Measurements from ENCODE around the gene ROR1.

The ROR1 gene

DNA sequence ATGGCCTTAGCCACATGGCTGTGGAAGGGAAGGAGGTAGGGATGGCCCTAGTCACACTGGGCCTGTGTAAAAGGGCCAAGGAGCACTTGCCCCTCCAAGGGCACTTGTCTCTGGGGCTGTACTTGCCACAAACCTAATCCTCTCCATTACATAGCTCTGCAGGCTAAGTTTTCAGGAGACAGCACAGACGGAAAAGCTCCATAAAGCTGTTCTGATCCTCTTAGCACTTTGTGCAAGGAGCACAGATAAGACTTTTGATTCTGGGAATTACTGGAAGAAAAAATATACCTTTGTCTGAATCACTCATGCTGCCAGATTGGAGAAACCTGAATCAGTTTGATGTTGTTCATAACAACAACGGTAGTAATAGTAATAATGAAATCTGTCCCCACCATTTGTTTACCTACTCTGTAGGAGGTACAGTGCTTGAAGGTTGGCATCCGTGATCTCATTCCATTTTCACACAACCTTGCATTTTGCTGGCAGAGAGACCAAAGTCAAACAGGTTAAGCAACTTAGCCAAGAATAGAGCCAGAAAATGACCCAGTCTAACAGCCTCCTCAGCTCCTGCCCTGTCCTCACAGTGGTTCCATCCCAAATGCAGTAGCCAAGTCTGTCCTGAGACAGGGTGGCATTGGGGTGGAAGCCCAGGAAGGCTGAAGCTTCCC lies 207.1 kb downstream of the ROR1 start:
- TF ChIP-seq CTCF (IDR thresholded peaks at IDR 0.05; ENCODE audit: insufficient read depth, low read length, poor library complexity, severe bottlenecking), result no peak
- no peaks in the 10 kb centered on the region for H3K27me3 ChIP-seq (replicated peaks; ENCODE audit: control insufficient read depth, insufficient read depth, low read length)
- DNase-seq (ENCODE audit: extremely low read depth, insufficient read length), result no peak
- no peak overlapping the region for H3K4me3 ChIP-seq (replicated peaks; ENCODE audit: low read depth, low read length)
- no peaks in the 10 kb centered on the region for H3K36me3 ChIP-seq (ENCODE audit: control insufficient read depth, insufficient read depth, low read length)

DNA sequence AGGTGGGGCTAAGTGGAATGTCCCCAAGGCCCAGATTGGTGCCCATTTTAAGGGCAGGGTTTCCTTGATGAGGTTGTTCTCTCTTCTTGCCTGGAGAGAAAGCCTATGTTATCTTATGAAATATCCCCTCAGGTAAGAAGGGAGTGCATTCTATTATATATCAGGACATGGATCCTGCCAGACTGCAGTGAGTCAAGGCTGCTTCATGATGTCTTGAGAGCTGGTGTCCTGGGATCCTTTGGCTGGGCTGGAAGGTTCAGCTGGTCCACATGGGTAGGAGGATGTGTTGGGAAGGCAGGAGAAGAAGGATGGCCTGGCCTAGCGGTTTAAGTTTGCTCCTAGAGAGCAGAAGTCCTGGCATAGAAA lies 207.6 kb downstream of the ROR1 start:
- Histone ChIP-seq H3K4me3 (replicated peaks; ENCODE audit: low read depth, low read length) (no peak overlapping the region), H3K27me3 (replicated peaks; ENCODE audit: control insufficient read depth, insufficient read depth, low read length) (no peaks in the 10 kb centered on the region), H3K36me3 (ENCODE audit: control insufficient read depth, insufficient read depth, low read length) (no peaks in the 10 kb centered on the region)
- no peak for DNase-seq (ENCODE audit: extremely low read depth, insufficient read length)
- TF ChIP-seq CTCF (IDR thresholded peaks at IDR 0.05; ENCODE audit: insufficient read depth, low read length, poor library complexity, severe bottlenecking), result no peak

GRCh38 chr1:63982201-63982600 lies 208.4 kb downstream of the ROR1 start:
- TF ChIP-seq CTCF (IDR thresholded peaks at IDR 0.05; ENCODE audit: insufficient read depth, low read length, poor library complexity, severe bottlenecking), result no peak
- H3K4me3 ChIP-seq (replicated peaks; ENCODE audit: low read depth, low read length), result no peak overlapping the region
- no peak for DNase-seq (ENCODE audit: extremely low read depth, insufficient read length)

DNA sequence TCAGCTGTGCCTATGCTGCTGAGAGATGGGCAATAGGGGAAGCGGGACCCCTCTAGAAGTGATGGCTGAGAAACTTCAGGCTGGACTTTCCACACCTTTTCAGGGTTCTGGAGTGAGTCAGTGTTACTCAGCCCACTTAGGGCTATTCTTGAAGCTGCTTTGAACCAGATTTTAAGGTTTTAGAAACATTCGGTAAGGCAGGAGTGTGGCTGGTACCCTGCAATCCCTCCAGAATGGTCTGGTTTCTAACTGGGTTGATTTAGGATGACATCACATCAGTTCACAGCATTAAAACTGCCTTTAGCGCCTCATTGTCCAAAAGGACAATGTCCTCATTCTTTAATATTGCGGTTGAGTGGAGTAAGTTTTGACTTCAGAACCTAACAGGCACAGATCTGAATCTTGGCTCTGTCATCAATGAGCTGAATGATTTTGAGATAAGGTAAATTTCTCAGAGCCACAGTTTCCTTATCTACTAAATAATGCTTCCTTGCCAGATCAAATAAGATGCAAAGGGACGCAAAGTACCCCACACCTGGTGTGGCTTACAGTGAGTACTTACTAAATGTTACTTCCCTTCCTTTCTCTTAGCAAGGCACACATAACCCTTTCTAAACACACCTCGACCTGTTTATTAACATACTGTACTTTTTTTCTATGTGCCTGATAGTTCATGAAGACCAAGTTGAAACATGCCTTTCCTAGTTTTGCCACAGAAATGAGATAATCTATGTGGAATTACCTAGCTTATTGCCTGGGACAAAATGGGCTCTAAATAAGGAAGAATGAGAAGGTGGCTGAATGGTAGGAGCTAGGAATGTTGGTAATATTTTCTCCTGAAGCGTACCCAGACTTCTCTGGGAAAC lies 209.8 kb downstream of the ROR1 start:
- TF ChIP-seq CTCF (IDR thresholded peaks at IDR 0.05; ENCODE audit: insufficient read depth, low read length, poor library complexity, severe bottlenecking), result no peak
- H3K4me3 ChIP-seq (replicated peaks; ENCODE audit: low read depth, low read length), result no peak overlapping the region
- H3K27me3 ChIP-seq (replicated peaks; ENCODE audit: control insufficient read depth, insufficient read depth, low read length), result no peaks in the 10 kb centered on the region
- no peak for DNase-seq (ENCODE audit: extremely low read depth, insufficient read length)
- no peaks in the 10 kb centered on the region for H3K36me3 ChIP-seq (ENCODE audit: control insufficient read depth, insufficient read depth, low read length)

More at GRCh38 chr1:63982201-63982600, 208.4 kb downstream of the ROR1 start:
- H3K36me3 ChIP-seq (ENCODE audit: control insufficient read depth, insufficient read depth, low read length), result no peaks in the 10 kb centered on the region
- H3K27me3 ChIP-seq (replicated peaks; ENCODE audit: control insufficient read depth, insufficient read depth, low read length), result no peaks in the 10 kb centered on the region

GRCh38 chr1:63984257-63984929 lies 210.6 kb downstream of the ROR1 start:
- no peak for TF ChIP-seq CTCF (IDR thresholded peaks at IDR 0.05; ENCODE audit: insufficient read depth, low read length, poor library complexity, severe bottlenecking)
- no peak for DNase-seq (ENCODE audit: extremely low read depth, insufficient read length)
- H3K27me3 ChIP-seq (replicated peaks; ENCODE audit: control insufficient read depth, insufficient read depth, low read length), result no peaks in the 10 kb centered on the region
- H3K36me3 ChIP-seq (ENCODE audit: control insufficient read depth, insufficient read depth, low read length), result no peaks in the 10 kb centered on the region
- no peak overlapping the region for H3K4me3 ChIP-seq (replicated peaks; ENCODE audit: low read depth, low read length)

All from GM06990 (cell line).